Parathyroid adenoma (tissue), 2 donors: ENCODE measurements around the gene PCSK5.

Experiments
- H2AFZ ChIP-seq: fragments of 300-600 bp; sonication (generic); one replicate; pipeline ENCODE4 v1.7.0; 2017; ENCODE audit warnings: antibody characterized with exemption, mild to moderate bottlenecking
- H3K27ac ChIP-seq: fragments of 300-600 bp; sonication (generic); one replicate; pipeline ENCODE4 v1.7.0; 2017
- H3K27me3 ChIP-seq: fragments of 300-600 bp; sonication (generic); one replicate; pipeline ENCODE4 v1.7.0; 2017; ENCODE audit warnings: low read length; ENCODE audit not compliant: control insufficient read depth, insufficient read depth
- H3K36me3 ChIP-seq: fragments of 300-600 bp; sonication (generic); one replicate; pipeline ENCODE4 v1.7.0; 2017; ENCODE audit warnings: low read length; ENCODE audit not compliant: control insufficient read depth, insufficient read depth
- H3K4me1 ChIP-seq: fragments of 300-600 bp; sonication (generic); one replicate; pipeline ENCODE4 v1.7.0; 2017; ENCODE audit warnings: control low read depth
- H3K4me2 ChIP-seq: fragments of 300-600 bp; sonication (generic); one replicate; pipeline ENCODE4 v1.7.0; 2017; ENCODE audit warnings: low read length
- H3K4me3 ChIP-seq: fragments of 300-600 bp; sonication (generic); one replicate; pipeline ENCODE4 v1.7.0; 2017; ENCODE audit warnings: low read depth, low read length
- H3K79me2 ChIP-seq: fragments of 300-600 bp; sonication (generic); one replicate; pipeline ENCODE4 v1.7.0; 2017; ENCODE audit warnings: control low read depth
- H3K9ac ChIP-seq: fragments of 300-600 bp; sonication (generic); one replicate; pipeline ENCODE4 v1.7.0; 2017; ENCODE audit warnings: mild to moderate bottlenecking
- H3K9me3 ChIP-seq: fragments of 300-600 bp; sonication (generic); one replicate; pipeline ENCODE4 v1.7.0; 2017; ENCODE audit warnings: low read length; ENCODE audit not compliant: control insufficient read depth
- TF ChIP-seq, protein P1 (sequence below): fragments of 300-600 bp; sonication (generic); IDR thresholded peaks from one replicate; pipeline ENCODE4 v1.7.0; 2017; ENCODE audit warnings: antibody characterized with exemption, mild to moderate bottlenecking
- donor health status: primary hyperparathyroidism.

PCSK5 gene

GRCh38 chr9:75953218-75953617, 62.7 kb downstream of the PCSK5 start:
- no peaks in the 10 kb centered on the region for H3K27me3 ChIP-seq
- H3K36me3 ChIP-seq, result no peaks in the 10 kb centered on the region
- no peak overlapping the region for H3K9ac ChIP-seq
- no peaks in the 10 kb centered on the region for H3K9me3 ChIP-seq
- TF ChIP-seq, protein P1, sequence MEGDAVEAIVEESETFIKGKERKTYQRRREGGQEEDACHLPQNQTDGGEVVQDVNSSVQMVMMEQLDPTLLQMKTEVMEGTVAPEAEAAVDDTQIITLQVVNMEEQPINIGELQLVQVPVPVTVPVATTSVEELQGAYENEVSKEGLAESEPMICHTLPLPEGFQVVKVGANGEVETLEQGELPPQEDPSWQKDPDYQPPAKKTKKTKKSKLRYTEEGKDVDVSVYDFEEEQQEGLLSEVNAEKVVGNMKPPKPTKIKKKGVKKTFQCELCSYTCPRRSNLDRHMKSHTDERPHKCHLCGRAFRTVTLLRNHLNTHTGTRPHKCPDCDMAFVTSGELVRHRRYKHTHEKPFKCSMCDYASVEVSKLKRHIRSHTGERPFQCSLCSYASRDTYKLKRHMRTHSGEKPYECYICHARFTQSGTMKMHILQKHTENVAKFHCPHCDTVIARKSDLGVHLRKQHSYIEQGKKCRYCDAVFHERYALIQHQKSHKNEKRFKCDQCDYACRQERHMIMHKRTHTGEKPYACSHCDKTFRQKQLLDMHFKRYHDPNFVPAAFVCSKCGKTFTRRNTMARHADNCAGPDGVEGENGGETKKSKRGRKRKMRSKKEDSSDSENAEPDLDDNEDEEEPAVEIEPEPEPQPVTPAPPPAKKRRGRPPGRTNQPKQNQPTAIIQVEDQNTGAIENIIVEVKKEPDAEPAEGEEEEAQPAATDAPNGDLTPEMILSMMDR, result no peak
- H3K4me1 ChIP-seq, result no peaks in the 10 kb centered on the region
- H2AFZ ChIP-seq, result no peak overlapping the region
- H3K4me2 ChIP-seq, result no peak overlapping the region
- H3K79me2 ChIP-seq, result no peaks in the 10 kb centered on the region
- H3K27ac ChIP-seq, result no peak overlapping the region
- no peak overlapping the region for H3K4me3 ChIP-seq

DNA sequence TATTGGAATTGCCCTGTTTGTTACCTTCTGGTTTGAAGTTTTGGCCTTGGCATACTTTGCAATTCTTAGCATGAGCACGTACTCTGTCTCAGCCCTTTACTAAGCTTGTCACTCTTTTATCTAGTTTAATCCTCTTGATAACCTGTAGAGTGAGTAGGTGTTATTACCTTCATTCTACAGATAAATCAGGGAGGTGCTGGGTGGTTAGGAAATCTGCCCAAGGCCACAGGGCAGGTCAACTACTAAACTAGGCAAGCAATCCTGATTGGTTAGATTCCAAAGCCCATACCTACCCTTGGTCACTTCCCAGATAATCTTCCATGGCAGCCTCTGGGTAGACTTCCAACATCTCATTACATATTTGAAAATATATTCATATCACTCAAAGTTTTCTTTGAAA, 65.7 kb downstream of the PCSK5 start:
- Histone ChIP-seq H3K4me2 (no peak overlapping the region), H3K36me3 (no peaks in the 10 kb centered on the region), H3K9ac (no peak overlapping the region), H3K4me3 (no peak overlapping the region), H3K27ac (no peak overlapping the region), H3K4me1 (no peaks in the 10 kb centered on the region), H3K79me2 (no peaks in the 10 kb centered on the region), H2AFZ (no peak overlapping the region), H3K9me3 (no peaks in the 10 kb centered on the region), H3K27me3 (no peaks in the 10 kb centered on the region)
- TF ChIP-seq, protein P1, result no peak

GRCh38 chr9:75957116-75957515, 66.6 kb downstream of the PCSK5 start:
- TF ChIP-seq, protein P1, result no peak
- no peaks in the 10 kb centered on the region for H3K79me2 ChIP-seq
- no peaks in the 10 kb centered on the region for H3K9me3 ChIP-seq
- H3K27me3 ChIP-seq, result no peaks in the 10 kb centered on the region
- H3K4me2 ChIP-seq, result no peak overlapping the region
- no peak overlapping the region for H3K9ac ChIP-seq
- no peak overlapping the region for H3K4me3 ChIP-seq
- no peaks in the 10 kb centered on the region for H3K36me3 ChIP-seq
- H2AFZ ChIP-seq, result no peak overlapping the region
- H3K4me1 ChIP-seq, result no peaks in the 10 kb centered on the region
- H3K27ac ChIP-seq, result no peak overlapping the region

GRCh38 chr9:75958226-75958625, 67.8 kb downstream of the PCSK5 start:
- Histone ChIP-seq H2AFZ (no peak overlapping the region), H3K4me1 (no peaks in the 10 kb centered on the region), H3K36me3 (no peaks in the 10 kb centered on the region), H3K4me2 (no peak overlapping the region), H3K27ac (no peak overlapping the region), H3K79me2 (no peaks in the 10 kb centered on the region), H3K27me3 (no peaks in the 10 kb centered on the region), H3K4me3 (no peak overlapping the region), H3K9ac (no peak overlapping the region), H3K9me3 (no peaks in the 10 kb centered on the region)
- TF ChIP-seq, protein P1, result no peak

- Histone ChIP-seq H3K4me2 (no peak overlapping the region), H3K27ac (no peak overlapping the region), H3K36me3 (no peaks in the 10 kb centered on the region), H2AFZ (no peak overlapping the region), H3K4me3 (no peak overlapping the region), H3K79me2 (no peaks in the 10 kb centered on the region), H3K27me3 (no peaks in the 10 kb centered on the region), H3K9me3 (no peaks in the 10 kb centered on the region), H3K9ac (no peak overlapping the region), H3K4me1 (no peaks in the 10 kb centered on the region)
- TF ChIP-seq, protein P1, result no peak
These were observed 70.1 kb downstream of the PCSK5 start for GRCh38 chr9:75960551-75960950.
